Astrocyte (in vitro differentiated cells and primary cell): ENCODE results near the gene APLP2. TPM values are rescaled to one million over a fixed set of nuclear protein-coding genes. Genes with fewer than 3 reads are reported as not detected.

Experiments
- DNase-seq: peaks from one replicate; pipeline ENCODE4 v3.0.0-alpha.2; 2010; ENCODE audit warnings: low read depth
- FAIRE-seq: peaks from 2 replicates; lab custom pipeline; 2011; peaks lifted over from hg19 to GRCh38; lab: Jason Lieb, UNC
- H2AFZ ChIP-seq: 2 replicates; pipeline ENCODE4 v1.6.0; 2012; ENCODE audit warnings: low read depth, low read length, inconsistent platforms
- H3K27ac ChIP-seq: 2 replicates; pipeline ENCODE4 v1.5.1; 2011; ENCODE audit warnings: low read depth, low read length, inconsistent platforms
- H3K27me3 ChIP-seq: 2 replicates; pipeline ENCODE4 v1.6.0; 2011; ENCODE audit warnings: low read length, inconsistent platforms; ENCODE audit not compliant: insufficient read depth
- H3K36me3 ChIP-seq: 2 replicates; pipeline ENCODE4 v1.5.1; 2011; ENCODE audit warnings: low read length, inconsistent platforms; ENCODE audit not compliant: insufficient read depth
- H3K4me1 ChIP-seq: 2 replicates; pipeline ENCODE4 v1.5.1; 2011; ENCODE audit warnings: low read length, inconsistent platforms; ENCODE audit not compliant: insufficient read depth
- H3K4me2 ChIP-seq: 2 replicates; pipeline ENCODE4 v1.6.0; 2012; ENCODE audit warnings: low read length, inconsistent platforms
- H3K4me3 ChIP-seq: 2 replicates; pipeline ENCODE4 v1.5.1; 2011; ENCODE audit warnings: low read depth, mild to moderate bottlenecking, low read length, inconsistent platforms; ENCODE audit not compliant: insufficient read depth
- H3K79me2 ChIP-seq: 2 replicates; pipeline ENCODE4 v1.6.0; 2012; ENCODE audit warnings: mild to moderate bottlenecking, low read length, inconsistent platforms; ENCODE audit not compliant: insufficient read depth
- H3K9ac ChIP-seq: 2 replicates; pipeline ENCODE4 v1.6.0; 2012; ENCODE audit warnings: mild to moderate bottlenecking, low read length, inconsistent platforms
- H3K9me3 ChIP-seq: 2 replicates; pipeline ENCODE4 v1.5.1; 2012; ENCODE audit warnings: low read depth, mild to moderate bottlenecking, low read length, inconsistent platforms; ENCODE audit not compliant: insufficient read depth
- H4K20me1 ChIP-seq: 2 replicates; pipeline ENCODE4 v1.6.0; 2012; ENCODE audit warnings: low read length, inconsistent platforms; ENCODE audit not compliant: insufficient read depth
- H3K27ac Mint-ChIP-seq: one replicate; pipeline ENCODE4 v1.8.0; 2021; ENCODE audit warnings: mild to moderate bottlenecking, mixed read lengths; ENCODE audit not compliant: unreplicated experiment
- H3K27me3 Mint-ChIP-seq: one replicate; pipeline ENCODE4 v1.8.0; 2021; ENCODE audit warnings: low read depth, mixed read lengths; ENCODE audit not compliant: unreplicated experiment
- H3K36me3 Mint-ChIP-seq: one replicate; pipeline ENCODE4 v1.8.0; 2021; ENCODE audit warnings: low read depth, mixed read lengths; ENCODE audit not compliant: unreplicated experiment
- H3K4me1 Mint-ChIP-seq: one replicate; pipeline ENCODE4 v1.8.0; 2021; ENCODE audit warnings: low read depth, mixed read lengths; ENCODE audit not compliant: unreplicated experiment
- H3K4me3 Mint-ChIP-seq: one replicate; pipeline ENCODE4 v1.8.0; 2021; ENCODE audit warnings: mild to moderate bottlenecking, moderate library complexity, mixed read lengths; ENCODE audit not compliant: unreplicated experiment
- H3K9me3 Mint-ChIP-seq: one replicate; pipeline ENCODE4 v1.8.0; 2021; ENCODE audit warnings: mild to moderate bottlenecking, mixed read lengths; ENCODE audit not compliant: unreplicated experiment
- EZH2 ChIP-seq: IDR thresholded peaks from 2 replicates; pipeline ENCODE4 v1.6.1; 2012; ENCODE audit warnings: mild to moderate bottlenecking, low read length, inconsistent platforms; ENCODE audit not compliant: insufficient read depth
- total RNA-seq: library from RNA; stranded (reverse); gene quantifications from 2 replicates; pipeline ENCODE4 v1.2.1, GENCODE V29; 2021
- TF ChIP-seq, protein P1 (sequence below): IDR thresholded peaks from 2 replicates; pipeline ENCODE4 v1.5.1; 2011; ENCODE audit warnings: low read depth, mild to moderate bottlenecking, inconsistent platforms, low read length, moderate library complexity; ENCODE audit not compliant: insufficient read depth

Gene APLP2
- total RNA-seq, 1 donor from 2014 or later = 849 TPM

DNA sequence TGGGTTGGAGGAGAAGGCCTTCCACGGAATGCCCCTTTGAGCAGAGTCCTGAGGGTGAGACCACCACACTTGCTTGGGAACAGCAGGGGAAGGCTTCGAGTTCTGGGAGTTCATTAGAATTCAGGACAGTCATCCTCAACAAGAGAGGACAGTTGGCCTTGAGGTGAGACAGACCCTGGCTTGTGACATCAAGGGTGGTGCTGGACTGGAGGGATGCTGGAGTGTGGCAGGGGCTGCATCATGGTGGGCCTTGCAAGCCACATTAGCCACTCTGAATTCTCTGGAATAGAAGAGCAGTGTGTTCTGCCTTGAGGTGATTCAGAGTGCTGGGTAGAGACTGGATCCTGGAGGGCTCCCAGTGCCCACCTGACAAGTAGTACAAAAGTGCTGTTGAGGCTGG is 26.3 kb downstream of the APLP2 start:
- Histone ChIP-seq H3K27ac (no peak overlapping the region), H3K27me3 (peaks cover 19% of the 10 kb centered on the region), H3K9ac (no peak overlapping the region), H4K20me1 (peaks cover 79% of the 10 kb centered on the region), H3K4me1 (no peaks in the 10 kb centered on the region), H3K4me2 (no peak overlapping the region), H3K4me3 (no peak overlapping the region), H2AFZ (no peak overlapping the region), H3K36me3 (no peaks in the 10 kb centered on the region), H3K9me3 (no peaks in the 10 kb centered on the region), H3K79me2 (peaks cover 58% of the 10 kb centered on the region)
- TF ChIP-seq, protein P1, sequence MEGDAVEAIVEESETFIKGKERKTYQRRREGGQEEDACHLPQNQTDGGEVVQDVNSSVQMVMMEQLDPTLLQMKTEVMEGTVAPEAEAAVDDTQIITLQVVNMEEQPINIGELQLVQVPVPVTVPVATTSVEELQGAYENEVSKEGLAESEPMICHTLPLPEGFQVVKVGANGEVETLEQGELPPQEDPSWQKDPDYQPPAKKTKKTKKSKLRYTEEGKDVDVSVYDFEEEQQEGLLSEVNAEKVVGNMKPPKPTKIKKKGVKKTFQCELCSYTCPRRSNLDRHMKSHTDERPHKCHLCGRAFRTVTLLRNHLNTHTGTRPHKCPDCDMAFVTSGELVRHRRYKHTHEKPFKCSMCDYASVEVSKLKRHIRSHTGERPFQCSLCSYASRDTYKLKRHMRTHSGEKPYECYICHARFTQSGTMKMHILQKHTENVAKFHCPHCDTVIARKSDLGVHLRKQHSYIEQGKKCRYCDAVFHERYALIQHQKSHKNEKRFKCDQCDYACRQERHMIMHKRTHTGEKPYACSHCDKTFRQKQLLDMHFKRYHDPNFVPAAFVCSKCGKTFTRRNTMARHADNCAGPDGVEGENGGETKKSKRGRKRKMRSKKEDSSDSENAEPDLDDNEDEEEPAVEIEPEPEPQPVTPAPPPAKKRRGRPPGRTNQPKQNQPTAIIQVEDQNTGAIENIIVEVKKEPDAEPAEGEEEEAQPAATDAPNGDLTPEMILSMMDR = no peak
- TF ChIP-seq EZH2 = no peak
- Mint-ChIP-seq H3K27ac (no peak overlapping the region), H3K9me3 (peaks cover 6% of the 10 kb centered on the region), H3K27me3 (no peaks in the 10 kb centered on the region), H3K4me1 (peaks cover 37% of the 10 kb centered on the region), H3K4me3 (no peak overlapping the region), H3K36me3 (peaks cover 17% of the 10 kb centered on the region)
- FAIRE-seq = no peak
- no peak for DNase-seq

DNA sequence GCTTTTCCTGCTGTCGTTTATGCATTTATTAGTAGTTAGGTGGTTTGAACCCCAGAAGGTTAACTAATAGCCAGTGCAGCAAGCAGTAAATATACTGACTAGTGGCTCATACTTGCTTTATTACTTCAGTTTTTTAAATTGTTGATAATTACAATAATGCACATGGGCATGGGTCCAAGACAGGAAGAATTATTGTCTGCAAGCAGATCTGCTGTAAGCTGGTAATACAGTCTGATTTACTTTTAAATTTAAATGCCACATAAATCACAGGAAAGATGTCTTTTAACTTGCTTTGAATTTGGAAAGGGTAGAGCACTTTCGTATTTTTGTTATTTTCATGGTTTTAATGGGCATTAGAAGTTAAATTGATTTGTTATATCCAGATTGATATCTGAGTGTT is 27.1 kb downstream of the APLP2 start:
- Mint-ChIP-seq H3K4me3 (no peak overlapping the region), H3K36me3 (peaks cover 17% of the 10 kb centered on the region), H3K9me3 (peaks cover 6% of the 10 kb centered on the region), H3K4me1 (peaks cover 42% of the 10 kb centered on the region), H3K27me3 (no peaks in the 10 kb centered on the region), H3K27ac (no peak overlapping the region)
- H3K27ac ChIP-seq = no peak overlapping the region
- peaks cover 64% of the 10 kb centered on the region for H3K79me2 ChIP-seq
- TF ChIP-seq, protein P1 = no peak
- no peak for TF ChIP-seq EZH2
- no peak for FAIRE-seq
- H3K9me3 ChIP-seq = no peaks in the 10 kb centered on the region
- no peaks in the 10 kb centered on the region for H3K36me3 ChIP-seq
- no peak overlapping the region for H3K4me3 ChIP-seq
- no peak overlapping the region for H2AFZ ChIP-seq
- no peaks in the 10 kb centered on the region for H3K4me1 ChIP-seq
- H3K27me3 ChIP-seq = peaks cover 22% of the 10 kb centered on the region
- H3K4me2 ChIP-seq = no peak overlapping the region
- H4K20me1 ChIP-seq = peaks cover 86% of the 10 kb centered on the region
- no peak overlapping the region for H3K9ac ChIP-seq
- no peak for DNase-seq

DNA sequence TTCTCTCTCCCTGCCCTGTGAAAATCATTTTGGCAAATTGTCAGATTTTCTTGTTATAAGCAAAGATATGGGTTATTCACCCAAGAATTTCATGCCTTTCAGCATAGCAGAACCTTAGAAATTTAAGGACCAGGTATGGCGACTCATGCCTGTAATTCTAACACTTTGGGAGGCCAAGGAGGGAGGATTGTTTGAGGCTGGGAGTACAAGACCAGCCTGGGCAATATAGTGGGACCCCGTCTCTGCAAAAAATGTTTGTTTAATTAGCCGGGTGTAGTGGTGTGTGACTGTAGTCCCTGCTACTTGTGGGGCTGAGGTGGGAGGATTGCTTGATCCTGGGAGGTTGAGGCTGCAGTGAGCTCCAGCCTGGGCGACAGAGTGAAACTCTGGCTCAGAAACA is 27.6 kb downstream of the APLP2 start:
- DNase-seq (no peak), FAIRE-seq (no peak)
- H3K36me3 ChIP-seq = no peaks in the 10 kb centered on the region
- H3K4me1 Mint-ChIP-seq = peaks cover 47% of the 10 kb centered on the region
- H4K20me1 ChIP-seq = peaks cover 91% of the 10 kb centered on the region
- no peak overlapping the region for H3K4me3 Mint-ChIP-seq
- H3K4me1 ChIP-seq = peaks cover under 1% of the 10 kb centered on the region
- H3K9me3 ChIP-seq = no peaks in the 10 kb centered on the region
- no peak overlapping the region for H3K27ac ChIP-seq
- H3K4me3 ChIP-seq = no peak overlapping the region
- no peak overlapping the region for H3K4me2 ChIP-seq
- H3K36me3 Mint-ChIP-seq = peaks cover 17% of the 10 kb centered on the region
- H2AFZ ChIP-seq = no peak overlapping the region
- H3K27me3 ChIP-seq = peaks cover 26% of the 10 kb centered on the region
- TF ChIP-seq EZH2 = no peak
- TF ChIP-seq, protein P1 = no peak
- peak overlapping the region; percentile 26 for H3K27ac Mint-ChIP-seq
- peaks cover 6% of the 10 kb centered on the region for H3K9me3 Mint-ChIP-seq
- H3K79me2 ChIP-seq = peaks cover 69% of the 10 kb centered on the region
- no peaks in the 10 kb centered on the region for H3K27me3 Mint-ChIP-seq
- H3K9ac ChIP-seq = no peak overlapping the region
